Kidney epithelial cell (primary cell): ENCODE measurements around the gene ERFE. TPM values are rescaled to one million over a fixed set of nuclear protein-coding genes. Genes with fewer than 3 reads are reported as not detected.

Source experiments
- DNase-seq: peaks from one replicate; pipeline ENCODE4 v3.0.0-alpha.2; 2010; ENCODE audit warnings: low read depth
- H3K27me3 ChIP-seq: 2 replicates; pipeline ENCODE4 v1.6.0; 2011; ENCODE audit warnings: low read length; ENCODE audit not compliant: control insufficient read depth, insufficient read depth
- H3K36me3 ChIP-seq: 2 replicates; pipeline ENCODE4 v1.5.1; 2011; ENCODE audit warnings: low read length; ENCODE audit not compliant: control insufficient read depth, insufficient read depth
- H3K4me3 ChIP-seq: 2 replicates; pipeline ENCODE4 v1.5.1; 2011; ENCODE audit warnings: low read depth, mild to moderate bottlenecking, control low read depth, low read length
- CTCF ChIP-seq: IDR thresholded peaks from 2 replicates; pipeline ENCODE4 v1.5.1; 2011; ENCODE audit warnings: mild to moderate bottlenecking, moderate library complexity, low read length, control low read depth, inconsistent platforms; ENCODE audit not compliant: insufficient read depth, poor library complexity, severe bottlenecking
- total RNA-seq: library from RNA; depleted of rRNA; stranded (reverse); fragments of >200 nt; gene quantifications from 2 replicates; pipeline ENCODE4 v1.2.3, GENCODE V29; 2015

Gene ERFE
- total RNA-seq, 1 donor from 2014 or later = 106 TPM

GRCh38 chr2:238117199-238118154, 41.3 kb upstream of the ERFE start:
- Histone ChIP-seq H3K27me3 (peaks cover 21% of the 10 kb centered on the region), H3K4me3 (no peak overlapping the region), H3K36me3 (no peaks in the 10 kb centered on the region)
- no peak for DNase-seq
- no peak for TF ChIP-seq CTCF

- H3K36me3 ChIP-seq = no peaks in the 10 kb centered on the region
- DNase-seq = no peak
- no peak for TF ChIP-seq CTCF
- H3K27me3 ChIP-seq = peaks cover 24% of the 10 kb centered on the region
- H3K4me3 ChIP-seq = no peak overlapping the region
Observed at GRCh38 chr2:238119756-238120462, 38.9 kb upstream of the ERFE start.

DNA sequence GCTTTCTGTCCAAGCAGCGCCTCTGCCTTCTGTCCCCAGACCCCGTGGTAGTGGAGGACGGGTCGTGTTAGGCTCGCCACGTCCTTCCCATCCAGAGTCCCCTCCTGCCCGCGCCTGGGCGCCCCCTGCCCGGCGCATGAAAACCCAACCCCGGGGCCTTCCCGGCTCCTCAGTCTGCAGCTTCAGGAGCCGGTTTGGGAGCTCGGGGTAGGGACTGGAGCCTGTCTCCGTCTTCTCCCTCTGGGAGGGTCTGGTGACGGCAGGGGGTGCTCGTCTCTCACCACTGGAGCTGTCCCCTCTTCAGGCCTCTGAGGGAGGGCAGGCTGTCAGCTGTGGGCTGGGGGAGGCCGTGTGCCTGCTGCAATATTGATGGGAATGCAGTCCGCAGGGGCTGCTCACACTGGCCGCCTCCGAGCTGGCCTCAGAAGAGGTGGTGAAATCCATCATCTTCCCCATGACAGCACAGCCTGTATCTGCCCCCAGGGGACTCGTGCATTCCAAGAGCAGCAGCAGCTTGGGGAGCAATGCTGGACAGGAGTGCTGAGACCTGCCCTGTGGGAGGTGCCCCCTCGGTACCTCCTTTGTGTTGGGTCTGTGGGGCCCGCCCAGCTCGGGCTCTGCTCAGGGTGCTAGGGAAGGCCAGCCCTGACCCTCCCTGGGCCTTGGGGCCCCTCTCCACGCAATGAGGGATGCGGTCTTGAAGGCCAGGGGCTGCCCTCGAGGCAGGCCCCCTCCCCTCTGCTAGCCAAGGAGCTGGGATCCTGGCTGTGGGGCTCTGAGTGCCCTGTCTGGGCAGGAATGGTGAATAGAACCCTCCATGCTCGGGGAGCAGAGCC, 38.1 kb upstream of the ERFE start:
- H3K4me3 ChIP-seq = no peak overlapping the region
- no peaks in the 10 kb centered on the region for H3K36me3 ChIP-seq
- TF ChIP-seq CTCF = no peak
- H3K27me3 ChIP-seq = peaks cover 24% of the 10 kb centered on the region
- no peak for DNase-seq

DNA sequence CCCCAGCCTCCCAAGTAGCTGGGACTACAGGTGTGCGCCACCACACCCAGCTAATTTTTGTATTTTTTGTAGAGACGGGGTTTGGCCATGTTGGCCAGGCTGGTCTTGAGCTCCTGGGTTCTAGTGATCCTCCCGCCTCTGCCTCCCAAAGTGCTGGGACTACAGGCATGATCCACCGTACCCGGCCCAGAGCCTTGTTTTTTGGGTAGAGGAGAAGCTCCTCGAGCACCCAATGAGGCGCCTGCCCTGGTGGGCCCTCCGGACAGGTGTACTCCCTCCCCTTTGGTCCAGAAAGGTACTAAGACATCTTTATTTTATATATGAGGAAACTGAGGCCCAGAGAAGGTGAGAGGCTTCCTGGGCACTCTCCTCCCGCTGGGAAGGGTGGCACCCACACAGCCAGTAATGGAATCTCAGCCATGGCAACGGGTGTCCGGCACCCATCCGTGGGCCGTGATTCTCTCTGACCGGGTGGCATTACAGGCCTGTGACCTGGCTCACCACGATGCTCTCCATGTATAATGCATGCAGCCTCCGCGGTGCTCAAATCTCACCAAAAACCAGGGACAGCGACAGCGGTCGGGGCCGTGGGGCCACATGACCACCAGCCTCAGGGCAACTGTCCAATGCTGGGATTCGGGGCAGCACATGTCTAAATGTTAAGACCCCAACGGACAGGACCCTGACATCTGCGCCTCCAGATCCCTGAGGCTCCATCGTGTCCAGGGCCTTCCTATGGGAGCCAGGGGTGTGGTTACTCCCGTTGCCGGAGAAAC, 37.1 kb upstream of the ERFE start:
- H3K36me3 ChIP-seq = no peaks in the 10 kb centered on the region
- no peak for DNase-seq

More for the DNA sequence above, 37.1 kb upstream of the ERFE start:
- H3K4me3 ChIP-seq = no peak overlapping the region
- peaks cover 24% of the 10 kb centered on the region for H3K27me3 ChIP-seq
- TF ChIP-seq CTCF = no peak
